HepG2 (cell line): ENCODE data around the gene RNH1. TPM values are rescaled to one million over a fixed set of nuclear protein-coding genes. Genes with fewer than 3 reads are reported as not detected.

Experiments
- EEA1 ChIP-seq: sonication (generic); formaldehyde crosslinking; IDR thresholded peaks from 2 replicates; pipeline ENCODE4 v1.5.1; 2020; ENCODE audit warnings: mild to moderate bottlenecking, missing genetic modification reagents, borderline replicate concordance
- FOXO1 ChIP-seq: sonication (generic); formaldehyde crosslinking; IDR thresholded peaks from 2 replicates; pipeline ENCODE4 v1.4.0; 2020; ENCODE audit warnings: missing genetic modification reagents
- GMEB1 ChIP-seq: sonication (generic); formaldehyde crosslinking; IDR thresholded peaks from 2 replicates; pipeline ENCODE4 v1.5.1; 2020; ENCODE audit warnings: missing genetic modification reagents, mild to moderate bottlenecking, borderline replicate concordance
- KDM5B ChIP-seq: sonication (generic); formaldehyde crosslinking; IDR thresholded peaks from 2 replicates; pipeline ENCODE4 v1.4.0; 2020; ENCODE audit warnings: missing genetic modification reagents, mild to moderate bottlenecking, borderline replicate concordance
- MTF1 ChIP-seq: sonication (generic); formaldehyde crosslinking; IDR thresholded peaks from 2 replicates; pipeline ENCODE4 v1.5.0; 2020; ENCODE audit warnings: missing genetic modification reagents
- PCBP1 ChIP-seq: fragments of 200-400 bp; formaldehyde crosslinking; IDR thresholded peaks from 2 replicates; pipeline ENCODE4 v1.6.1; 2017; ENCODE audit warnings: mild to moderate bottlenecking, low read depth, low read length, borderline replicate concordance
- SMAD1 ChIP-seq: sonication (generic); formaldehyde crosslinking; IDR thresholded peaks from 2 replicates; pipeline ENCODE4 v1.4.0; 2020; ENCODE audit warnings: missing genetic modification reagents, low read depth, mild to moderate bottlenecking, borderline replicate concordance
- SMARCE1 ChIP-seq: fragments of 450-650 bp; IDR thresholded peaks from 2 replicates; pipeline ENCODE4 v1.6.1; 2017; ENCODE audit warnings: borderline replicate concordance
- TBP ChIP-seq: sonication (generic); formaldehyde crosslinking; IDR thresholded peaks from 2 replicates; pipeline ENCODE4 v1.5.0; 2020; ENCODE audit warnings: missing genetic modification reagents
- ZBTB25 ChIP-seq: IDR thresholded peaks from 2 replicates; pipeline ENCODE4 v1.6.1; 2018; ENCODE audit warnings: missing genetic modification reagents
- ZFP41 ChIP-seq: sonication (generic); formaldehyde crosslinking; IDR thresholded peaks from 2 replicates; pipeline ENCODE4 v1.4.0; 2020; ENCODE audit warnings: mild to moderate bottlenecking, missing genetic modification reagents, borderline replicate concordance
- ZNF121 ChIP-seq: sonication (generic); formaldehyde crosslinking; IDR thresholded peaks from 2 replicates; pipeline ENCODE4 v1.5.0; 2020; ENCODE audit warnings: mild to moderate bottlenecking, missing genetic modification reagents
- ZNF281 ChIP-seq: sonication (generic); formaldehyde crosslinking; IDR thresholded peaks from 2 replicates; pipeline ENCODE4 v1.4.0; 2020; ENCODE audit warnings: missing genetic modification reagents, borderline replicate concordance
- ZNF354B ChIP-seq: sonication (generic); formaldehyde crosslinking; IDR thresholded peaks from 2 replicates; pipeline ENCODE4 v1.8.0; 2022; ENCODE audit warnings: mild to moderate bottlenecking, missing genetic modification reagents
- ZNF605 ChIP-seq: sonication (generic); formaldehyde crosslinking; IDR thresholded peaks from 2 replicates; pipeline ENCODE4 v1.8.0; 2022; ENCODE audit warnings: mild to moderate bottlenecking, missing genetic modification reagents
- ZNF687 ChIP-seq: sonication (generic); formaldehyde crosslinking; IDR thresholded peaks from 2 replicates; pipeline ENCODE4 v1.5.1; 2020; ENCODE audit warnings: mild to moderate bottlenecking, missing genetic modification reagents, moderate library complexity
- ZNF816 ChIP-seq: sonication (generic); formaldehyde crosslinking; IDR thresholded peaks from 2 replicates; pipeline ENCODE4 v1.8.0; 2022; ENCODE audit warnings: missing genetic modification reagents, mild to moderate bottlenecking, borderline replicate concordance
- polyA plus RNA-seq, 8 experiments: library from polyadenylated mRNA; depleted of rRNA in 3 of 8; stranded (reverse) in 7 of 8; unstranded in 1 of 8; fragments of >200 nt; fragmentation: Illumina TruSeq in 4 of 8; extraction: Trizol in 4 of 8; gene quantifications; 2 replicates each; pipeline versions ENCODE4 v1.2.1 to v1.2.3, GENCODE V29; 2011 to 2016; ENCODE audit warnings: low read depth in 4 of 8, missing spikeins in 1 of 8, mixed read lengths in 1 of 8; ENCODE audit not compliant: insufficient read depth in 1 of 8
- total RNA-seq, 5 experiments: library from RNA; depleted of rRNA; stranded (reverse); fragments of >200 nt; fragmentation: Illumina TruSeq; extraction: Trizol; gene quantifications; 2 replicates each; pipeline ENCODE4 v1.2.3, GENCODE V29; 2016; ENCODE audit warnings: low read depth in 1 of 5

Gene RNH1
- total and polyA plus RNA-seq, 2 of the 13 experiments (the other 11 are each of a cell fraction or from before 2014, with no cell fraction given): 36.0 to 74.1 TPM

- TF ChIP-seq KDM5B (CRISPR knock-in tag) (0 out of 2 replicates have a peak, but pooled peaks have one; percentile 65), ZFP41 (CRISPR knock-in tag) (no peak), FOXO1 (CRISPR knock-in tag) (peak; percentile 53), ZNF281 (0 out of 2 replicates have a peak, but pooled peaks have one; percentile 11), TBP (CRISPR knock-in tag) (peak; percentile 92), ZNF605 (CRISPR knock-in tag) (0 out of 2 replicates have a peak, but pooled peaks have one; percentile 36), ZNF687 (CRISPR knock-in tag) (peak; percentile 66), ZNF354B (CRISPR knock-in tag) (no peak), SMARCE1 (no peak), ZNF816 (CRISPR knock-in tag) (peak; percentile 52; the same call in 1 of the 2 replicates), MTF1 (CRISPR knock-in tag) (no peak), GMEB1 (CRISPR knock-in tag) (peak; percentile 98), PCBP1 (peak; percentile 94; the same call in 1 of the 2 replicates), ZNF121 (peak; percentile 50; the same call in 1 of the 2 replicates), ZBTB25 (CRISPR knock-in tag) (peak; percentile 93; the same call in 1 of the 2 replicates), SMAD1 (peak; percentile 73), EEA1 (CRISPR knock-in tag) (0 out of 2 replicates have a peak, but pooled peaks have one; percentile 34)
These were observed 56.9 kb downstream of the RNH1 start, which contains the start of gene PTDSS2 (continued) for GRCh38 chr11:449889-450808.
